ENCODE data around the gene EFS. TPM values are rescaled to one million over a fixed set of nuclear protein-coding genes. Genes with fewer than 3 reads are reported as not detected.
A peak's percentile ranks its signal among the peaks of the same experiment; 100 is the strongest.

EFS gene
- total RNA-seq, 2 donors from 2014 or later = 1.1 to 2.3 TPM

DNA sequence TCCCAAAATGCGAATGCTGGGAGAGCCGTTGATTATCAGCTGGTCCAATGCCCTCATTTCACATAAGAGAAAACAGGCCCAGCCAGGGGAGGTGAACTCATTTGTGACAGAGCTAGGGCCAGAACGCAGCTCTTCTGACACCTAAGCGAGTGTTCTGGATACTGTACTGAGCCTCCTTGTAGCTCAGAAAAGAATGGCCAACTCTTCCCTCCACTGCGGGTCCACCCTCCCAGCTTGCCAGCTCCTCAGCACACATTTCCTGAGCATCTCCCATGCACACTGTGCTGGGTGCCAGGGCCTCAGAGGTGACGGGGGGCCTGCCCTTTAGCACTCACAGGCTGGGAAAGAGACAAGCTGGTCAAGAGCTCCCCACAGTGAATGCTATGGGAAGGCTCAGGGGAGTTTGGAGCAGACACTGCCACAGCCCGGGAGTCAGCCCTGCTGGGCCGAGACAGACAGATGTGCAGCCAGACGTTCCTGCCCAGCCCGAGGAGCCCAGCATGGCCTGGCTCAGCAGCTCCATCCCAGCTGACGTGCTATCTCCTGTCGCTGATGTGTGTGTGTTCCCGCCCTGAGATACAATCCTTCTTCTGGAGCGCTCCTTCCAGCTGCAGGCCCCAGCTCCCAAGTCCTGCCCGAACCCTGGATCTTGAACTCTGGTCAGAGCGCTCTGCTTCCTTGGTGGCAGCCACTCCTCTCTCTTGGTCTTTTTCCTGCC lies 15.4 kb upstream of the EFS start:
- TF ChIP-seq, protein P1, sequence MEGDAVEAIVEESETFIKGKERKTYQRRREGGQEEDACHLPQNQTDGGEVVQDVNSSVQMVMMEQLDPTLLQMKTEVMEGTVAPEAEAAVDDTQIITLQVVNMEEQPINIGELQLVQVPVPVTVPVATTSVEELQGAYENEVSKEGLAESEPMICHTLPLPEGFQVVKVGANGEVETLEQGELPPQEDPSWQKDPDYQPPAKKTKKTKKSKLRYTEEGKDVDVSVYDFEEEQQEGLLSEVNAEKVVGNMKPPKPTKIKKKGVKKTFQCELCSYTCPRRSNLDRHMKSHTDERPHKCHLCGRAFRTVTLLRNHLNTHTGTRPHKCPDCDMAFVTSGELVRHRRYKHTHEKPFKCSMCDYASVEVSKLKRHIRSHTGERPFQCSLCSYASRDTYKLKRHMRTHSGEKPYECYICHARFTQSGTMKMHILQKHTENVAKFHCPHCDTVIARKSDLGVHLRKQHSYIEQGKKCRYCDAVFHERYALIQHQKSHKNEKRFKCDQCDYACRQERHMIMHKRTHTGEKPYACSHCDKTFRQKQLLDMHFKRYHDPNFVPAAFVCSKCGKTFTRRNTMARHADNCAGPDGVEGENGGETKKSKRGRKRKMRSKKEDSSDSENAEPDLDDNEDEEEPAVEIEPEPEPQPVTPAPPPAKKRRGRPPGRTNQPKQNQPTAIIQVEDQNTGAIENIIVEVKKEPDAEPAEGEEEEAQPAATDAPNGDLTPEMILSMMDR (IDR thresholded peaks at IDR 0.05) = no peak
- no peak overlapping the region for H3K4me3 ChIP-seq
- intact Hi-C loops (cut with DNase I) = loop anchor here (5.0 kb wide), 2 partner anchors 53 to 113 kb away; no protein-coding TSS in a partner anchor
- H3K9ac ChIP-seq (ENCODE audit: low read depth in 2 of 2, low read length in 2 of 2) = no peak overlapping the region
- H3K4me1 ChIP-seq = no peaks in the 10 kb centered on the region
- DNase-seq = no peak
- H3K36me3 ChIP-seq = no peaks in the 10 kb centered on the region
- H3K9me3 ChIP-seq = no peaks in the 10 kb centered on the region
- no peaks in the 10 kb centered on the region for H3K27me3 ChIP-seq
- no peak overlapping the region for H3K27ac ChIP-seq

DNA sequence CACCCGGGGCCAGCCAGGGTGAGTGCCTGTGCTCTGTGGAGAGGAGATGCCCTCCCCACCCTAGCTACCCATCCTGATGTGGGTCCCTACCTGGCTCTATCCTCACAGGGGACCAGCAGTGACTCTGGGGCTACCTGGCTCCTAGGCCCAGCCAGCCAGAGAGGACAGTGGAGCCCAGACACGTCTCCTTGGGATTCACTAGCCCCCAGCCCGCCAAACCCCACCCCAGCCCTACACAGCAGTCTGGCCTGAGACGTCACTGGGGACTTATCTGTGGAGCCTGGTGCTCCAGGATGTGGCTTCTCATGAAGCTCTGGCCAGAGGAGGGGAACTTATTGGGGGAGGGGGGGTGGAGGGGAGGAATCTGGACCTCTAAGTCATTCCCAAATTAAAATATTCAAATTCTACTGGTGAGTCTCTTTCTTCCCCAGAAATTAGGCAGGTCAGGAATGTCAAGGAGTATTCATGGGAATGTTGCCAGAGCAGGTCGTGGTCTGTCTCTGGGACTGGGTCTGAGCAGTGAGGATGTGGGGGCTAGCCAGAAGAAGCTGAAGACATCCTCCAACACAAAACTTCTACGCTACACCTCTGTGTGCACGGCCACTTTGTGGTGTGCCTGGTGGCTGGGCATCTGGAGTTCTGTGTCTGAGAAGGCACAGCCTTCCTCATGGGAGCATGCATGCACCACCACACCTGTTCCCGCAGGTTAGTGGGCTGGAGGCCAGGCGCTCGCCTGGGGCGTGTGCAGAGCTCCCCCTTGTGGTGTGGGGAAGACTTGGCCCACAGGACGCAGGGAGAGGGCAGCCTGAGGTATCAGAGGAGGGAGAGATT lies 14.6 kb upstream of the EFS start:
- intact Hi-C loops (cut with DNase I) = loop anchor here (5.0 kb wide), 2 partner anchors 52 to 112 kb away; no protein-coding TSS in a partner anchor
- Histone ChIP-seq H3K27ac (no peak overlapping the region), H3K4me1 (no peaks in the 10 kb centered on the region), H3K9me3 (no peaks in the 10 kb centered on the region), H3K36me3 (no peaks in the 10 kb centered on the region), H3K9ac (ENCODE audit: low read depth in 2 of 2, low read length in 2 of 2) (no peak overlapping the region), H3K4me3 (no peak overlapping the region), H3K27me3 (no peaks in the 10 kb centered on the region)
- TF ChIP-seq, protein P1 (IDR thresholded peaks at IDR 0.05) = peak; percentile 95
- peak; percentile 71 for DNase-seq

DNA sequence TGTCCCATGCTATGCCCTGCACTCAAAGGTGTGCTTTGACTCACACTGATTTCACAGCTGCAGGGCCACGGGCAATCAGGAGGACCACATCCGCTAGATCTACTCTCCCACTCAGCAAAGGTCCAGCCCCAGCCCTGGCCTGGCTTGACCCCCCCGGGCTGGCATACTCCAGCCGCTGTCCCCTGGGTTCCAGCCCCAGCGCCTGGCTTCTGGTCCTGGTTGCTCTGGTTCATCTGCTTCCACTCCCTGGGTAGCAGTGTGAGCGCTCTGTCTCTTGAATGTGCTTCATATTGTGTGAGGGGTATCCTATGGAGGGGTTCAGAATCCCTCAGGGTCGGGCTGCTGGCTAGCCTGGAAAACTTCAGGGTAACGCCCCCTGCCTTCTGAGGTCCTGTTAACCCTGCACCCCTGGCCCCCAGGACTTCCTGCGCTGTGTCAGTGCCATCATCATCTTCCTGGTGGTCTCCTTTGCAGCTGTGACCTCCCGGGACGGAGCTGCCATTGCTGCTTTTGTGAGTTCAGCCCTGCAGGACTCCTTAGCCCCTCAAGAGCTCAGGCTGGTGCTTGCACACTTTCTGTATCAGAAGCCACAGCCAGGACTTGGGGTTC lies 13.7 kb upstream of the EFS start:
- no peaks in the 10 kb centered on the region for H3K9me3 ChIP-seq
- no peaks in the 10 kb centered on the region for H3K4me1 ChIP-seq
- no peak for DNase-seq
- H3K27me3 ChIP-seq = no peaks in the 10 kb centered on the region
- H3K36me3 ChIP-seq = no peaks in the 10 kb centered on the region
- H3K4me3 ChIP-seq = no peak overlapping the region
- no peak overlapping the region for H3K27ac ChIP-seq
- TF ChIP-seq, protein P1 (IDR thresholded peaks at IDR 0.05) = no peak
- H3K9ac ChIP-seq (ENCODE audit: low read depth in 2 of 2, low read length in 2 of 2) = no peak overlapping the region
- intact Hi-C loops (cut with DNase I) = no loop called here

DNA sequence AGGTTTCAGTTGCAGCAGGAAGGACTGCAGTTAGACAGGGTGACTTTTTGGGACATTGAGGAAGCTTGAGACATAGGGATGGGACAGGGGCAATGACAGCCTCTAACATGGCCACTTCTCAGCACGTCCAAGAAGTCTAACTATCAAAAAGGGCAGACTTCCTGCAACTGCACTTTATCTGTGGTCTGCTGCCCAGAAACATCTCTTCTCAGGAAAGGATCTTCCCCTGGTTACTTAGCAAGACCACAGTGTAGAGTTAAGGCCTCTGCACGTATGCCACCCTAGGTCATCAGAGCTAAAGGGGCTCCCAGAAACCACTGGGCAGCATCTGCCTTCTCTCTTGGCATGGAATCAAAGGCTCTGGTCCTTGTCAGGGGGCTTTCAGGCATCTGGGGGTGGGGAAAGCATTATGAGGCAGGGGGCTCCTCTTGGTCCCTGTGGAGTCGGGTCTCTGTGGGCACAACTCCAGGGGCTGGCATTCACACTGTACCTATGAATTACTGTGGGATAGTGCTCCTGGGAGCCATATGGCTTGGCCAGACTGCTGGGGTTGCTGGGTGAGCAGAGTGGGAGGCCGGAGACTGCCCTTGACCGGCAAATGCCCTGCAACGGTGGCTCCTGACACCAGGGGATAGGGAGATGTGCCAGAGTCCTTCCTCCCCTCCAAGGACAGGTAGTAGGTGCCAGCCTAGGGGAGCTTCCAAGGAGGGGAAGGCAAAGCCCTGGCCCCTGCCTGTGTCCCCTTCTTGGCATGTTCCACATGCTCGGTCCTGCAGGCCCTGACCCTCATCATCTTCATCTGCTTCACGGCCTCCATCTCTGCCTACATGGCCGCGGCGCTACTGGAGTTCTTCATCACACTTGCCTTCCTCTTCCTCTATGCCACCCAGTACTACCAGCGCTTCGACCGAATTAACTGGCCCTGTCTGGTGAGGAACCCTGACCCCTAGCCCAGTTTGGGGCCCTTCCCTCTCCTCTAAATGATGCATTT lies 12.9 kb upstream of the EFS start:
- H3K4me1 ChIP-seq = no peaks in the 10 kb centered on the region
- no peak for DNase-seq
- TF ChIP-seq, protein P1 (IDR thresholded peaks at IDR 0.05) = no peak
- intact Hi-C loops (cut with DNase I) = no loop called here
- H3K9me3 ChIP-seq = no peaks in the 10 kb centered on the region
- H3K27me3 ChIP-seq = no peaks in the 10 kb centered on the region
- no peak overlapping the region for H3K4me3 ChIP-seq
- no peak overlapping the region for H3K9ac ChIP-seq (ENCODE audit: low read depth in 2 of 2, low read length in 2 of 2)
- no peaks in the 10 kb centered on the region for H3K36me3 ChIP-seq
- H3K27ac ChIP-seq = no peak overlapping the region
